ENCODE measurements around the gene NLRP3.

The NLRP3 gene

GRCh38 chr1:247407180-247407616 lies 8.8 kb upstream of the NLRP3 start:
- DNase-seq (ENCODE audit: low spot score), result peak; percentile 74
- in situ Hi-C loops (cut with MboI; ENCODE audit: low sequenced_read_pairs, unreplicated experiment), result no loop called here
- TF ChIP-seq CTCF (IDR thresholded peaks at IDR 0.05; ENCODE audit: borderline replicate concordance, control extremely low read depth, extremely low read depth, insufficient read depth, missing control alignments), result no peak

GRCh38 chr1:247408100-247408499 lies 7.9 kb upstream of the NLRP3 start:
- in situ Hi-C loops (cut with MboI; ENCODE audit: low sequenced_read_pairs, unreplicated experiment), result no loop called here

GRCh38 chr1:247409869-247410544 lies 6.0 kb upstream of the NLRP3 start:
- in situ Hi-C loops (cut with MboI; ENCODE audit: low sequenced_read_pairs, unreplicated experiment), result no loop called here
- no peak for TF ChIP-seq CTCF (IDR thresholded peaks at IDR 0.05; ENCODE audit: borderline replicate concordance, control extremely low read depth, extremely low read depth, insufficient read depth, missing control alignments)
- peak; percentile 84 for DNase-seq (ENCODE audit: low spot score)

More at GRCh38 chr1:247408100-247408499, 7.9 kb upstream of the NLRP3 start:
- no peak for TF ChIP-seq CTCF (IDR thresholded peaks at IDR 0.05; ENCODE audit: borderline replicate concordance, control extremely low read depth, extremely low read depth, insufficient read depth, missing control alignments)
- no peak for DNase-seq (ENCODE audit: low spot score)

GRCh38 chr1:247411621-247412327 lies 4.2 kb upstream of the NLRP3 start:
- no peak for DNase-seq (ENCODE audit: low spot score)
- TF ChIP-seq CTCF (IDR thresholded peaks at IDR 0.05; ENCODE audit: borderline replicate concordance, control extremely low read depth, extremely low read depth, insufficient read depth, missing control alignments), result no peak

GRCh38 chr1:247417831-247418230 lies 1.9 kb downstream of the NLRP3 start:
- in situ Hi-C loops (cut with MboI; ENCODE audit: low sequenced_read_pairs, unreplicated experiment), result no loop called here
- no peak for DNase-seq (ENCODE audit: low spot score)
- TF ChIP-seq CTCF (IDR thresholded peaks at IDR 0.05; ENCODE audit: borderline replicate concordance, control extremely low read depth, extremely low read depth, insufficient read depth, missing control alignments), result no peak

More at GRCh38 chr1:247411621-247412327, 4.2 kb upstream of the NLRP3 start:
- in situ Hi-C loops (cut with MboI; ENCODE audit: low sequenced_read_pairs, unreplicated experiment), result no loop called here

GRCh38 chr1:247419336-247419735 lies 3.4 kb downstream of the NLRP3 start:
- no peak for DNase-seq (ENCODE audit: low spot score)
- no peak for TF ChIP-seq CTCF (IDR thresholded peaks at IDR 0.05; ENCODE audit: borderline replicate concordance, control extremely low read depth, extremely low read depth, insufficient read depth, missing control alignments)
- in situ Hi-C loops (cut with MboI; ENCODE audit: low sequenced_read_pairs, unreplicated experiment), result no loop called here
